Osteoblast (primary cell): Measurements from ENCODE around the gene GYPB. TPM values are rescaled to one million over a fixed set of nuclear protein-coding genes. Genes with fewer than 3 reads are reported as not detected.
"Not testable (repeated sequence)": the region's sequence is repeated elsewhere in the genome, so short reads cannot be mapped to it uniquely, and the experiment has no call there.

Source experiments
- DNase-seq: peaks from one replicate; pipeline ENCODE4 v3.0.0; 2011; ENCODE audit warnings: low spot score, mixed read lengths; ENCODE audit not compliant: insufficient read length; ENCODE audit errors: missing footprints
- H2AFZ ChIP-seq: 2 replicates; pipeline ENCODE4 v1.6.0; 2011; ENCODE audit warnings: mild to moderate bottlenecking, low read length
- H3K27ac ChIP-seq: 2 replicates; pipeline ENCODE4 v1.5.1; 2011; ENCODE audit warnings: mild to moderate bottlenecking, low read depth, low read length, moderate library complexity
- H3K27me3 ChIP-seq: 2 replicates; pipeline ENCODE4 v1.6.0; 2012; ENCODE audit warnings: mild to moderate bottlenecking, control low read depth, inconsistent platforms, low read length, moderate library complexity; ENCODE audit not compliant: insufficient read depth
- H3K36me3 ChIP-seq: 2 replicates; pipeline ENCODE4 v1.5.1; 2011; ENCODE audit warnings: mild to moderate bottlenecking, low read length, control low read depth, moderate library complexity; ENCODE audit not compliant: insufficient read depth
- H3K4me1 ChIP-seq: 2 replicates; pipeline ENCODE4 v1.5.1; 2011; ENCODE audit warnings: mild to moderate bottlenecking, low read length, control low read depth, moderate library complexity; ENCODE audit not compliant: insufficient read depth
- H3K4me2 ChIP-seq: 2 replicates; pipeline ENCODE4 v1.6.0; 2011; ENCODE audit warnings: mild to moderate bottlenecking, low read length; ENCODE audit not compliant: insufficient read depth
- H3K4me3 ChIP-seq: fragments of 200-600 bp; sonication (generic); 3 replicates; pipeline ENCODE4 v1.5.1; 2012; ENCODE audit warnings: mild to moderate bottlenecking, low read length, inconsistent platforms; ENCODE audit not compliant: insufficient read depth
- H3K79me2 ChIP-seq: 2 replicates; pipeline ENCODE4 v1.6.0; 2012; ENCODE audit warnings: mild to moderate bottlenecking, low read length, control low read depth, inconsistent platforms; ENCODE audit not compliant: insufficient read depth
- H3K9me3 ChIP-seq: 2 replicates; pipeline ENCODE4 v1.5.1; 2011; ENCODE audit warnings: low read depth, low read length, control low read depth
- H4K20me1 ChIP-seq: 2 replicates; pipeline ENCODE4 v1.6.0; 2012; ENCODE audit warnings: mild to moderate bottlenecking, low read length, control low read depth; ENCODE audit not compliant: insufficient read depth
- total RNA-seq: library from RNA; depleted of rRNA; stranded (reverse); fragments of >200 nt; gene quantifications from 2 replicates; pipeline ENCODE4 v1.2.3, GENCODE V29; 2012

GYPB gene
- total RNA-seq, 1 donor = not detected

DNA sequence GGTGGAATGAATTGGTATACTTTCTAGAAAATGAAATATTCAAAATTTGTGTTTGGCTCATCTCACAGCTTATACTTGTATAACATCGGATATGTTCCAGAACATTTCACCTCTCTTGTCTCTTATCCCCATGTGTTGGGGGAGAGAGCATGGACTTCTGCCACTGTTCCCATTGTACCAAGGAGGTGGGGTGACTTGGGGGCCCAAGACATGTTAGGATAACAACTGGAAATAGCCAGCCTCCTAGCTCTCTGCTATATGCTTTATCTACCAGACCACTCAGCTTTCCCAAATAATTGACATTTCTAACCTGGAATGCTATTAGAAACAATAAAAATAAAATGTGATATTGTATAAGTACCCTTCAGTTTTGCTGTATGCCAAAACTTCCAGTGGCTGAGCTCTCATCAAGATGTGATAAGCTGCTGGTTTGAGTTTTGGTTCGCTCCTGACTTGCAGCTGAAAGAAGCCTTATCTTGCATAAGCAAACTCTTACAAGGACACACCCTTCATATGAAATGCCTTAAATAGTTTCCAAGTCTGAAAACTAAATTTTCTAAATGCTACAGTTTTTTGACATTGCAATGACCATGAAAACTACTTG is 12.9 kb downstream of the GYPB start:
- not testable (repeated sequence) for H4K20me1 ChIP-seq, H3K79me2 ChIP-seq, H3K9me3 ChIP-seq, H3K4me3 ChIP-seq, H2AFZ ChIP-seq, H3K36me3 ChIP-seq, DNase-seq, H3K27me3 ChIP-seq, H3K27ac ChIP-seq, H3K4me1 ChIP-seq, H3K4me2 ChIP-seq

DNA sequence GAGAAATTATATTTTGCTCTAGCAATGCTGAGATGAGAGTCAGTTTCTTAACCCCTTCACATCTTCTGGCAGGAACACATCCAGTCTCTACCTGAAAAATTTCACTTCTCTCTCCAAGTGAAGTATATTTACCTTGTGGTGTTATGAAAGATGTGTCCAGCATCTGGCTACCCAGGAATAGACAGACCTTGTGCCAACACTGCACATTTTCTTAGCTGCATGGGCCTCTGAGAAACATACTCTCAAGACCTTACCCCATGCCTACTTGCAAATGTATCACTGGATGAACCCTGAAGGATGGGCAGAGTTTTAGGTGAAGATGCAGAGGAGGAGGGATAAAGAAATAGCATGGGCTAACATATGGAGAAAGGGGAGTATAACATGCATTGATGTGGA is 13.6 kb downstream of the GYPB start:
- not testable (repeated sequence) for H3K4me2 ChIP-seq, H2AFZ ChIP-seq, H3K27ac ChIP-seq, H3K27me3 ChIP-seq, H3K79me2 ChIP-seq, H4K20me1 ChIP-seq, H3K9me3 ChIP-seq, DNase-seq, H3K36me3 ChIP-seq, H3K4me3 ChIP-seq, H3K4me1 ChIP-seq

DNA sequence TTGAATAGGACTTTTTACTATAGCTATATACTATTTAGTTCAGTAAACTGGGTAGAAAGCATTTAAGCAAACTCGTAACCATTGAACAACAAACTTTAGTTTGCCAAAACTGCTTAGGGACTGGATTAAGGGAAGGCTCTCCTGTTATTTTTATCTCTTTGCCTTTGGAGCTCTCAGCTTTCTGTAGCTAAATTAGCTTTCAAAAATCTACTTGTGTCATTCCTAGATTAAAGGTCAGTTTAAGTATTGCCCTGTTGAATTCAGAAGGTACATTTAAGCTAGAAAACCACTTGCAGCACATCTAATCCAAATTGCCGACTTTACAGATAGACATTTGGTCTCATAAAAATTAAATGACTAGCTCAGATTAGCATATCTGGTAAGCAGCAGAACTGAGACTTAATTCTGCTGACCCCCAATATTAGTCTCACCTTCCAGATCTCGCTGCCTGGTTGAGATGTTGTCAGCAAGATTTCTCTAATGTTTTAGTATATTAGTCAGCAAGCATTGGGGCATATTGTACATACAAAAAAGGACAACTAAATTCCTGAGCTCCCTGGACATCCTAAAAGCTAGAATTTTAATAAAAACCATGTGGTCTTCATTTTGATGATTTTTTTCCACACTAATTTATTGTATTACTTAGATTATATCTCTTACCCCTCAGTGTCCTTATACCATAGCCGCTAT is 14.2 kb downstream of the GYPB start:
- H3K4me3 ChIP-seq, H3K4me1 ChIP-seq, H2AFZ ChIP-seq, H4K20me1 ChIP-seq, H3K79me2 ChIP-seq, H3K36me3 ChIP-seq, H3K27me3 ChIP-seq, H3K27ac ChIP-seq, H3K9me3 ChIP-seq, DNase-seq, H3K4me2 ChIP-seq: not testable (repeated sequence)

DNA sequence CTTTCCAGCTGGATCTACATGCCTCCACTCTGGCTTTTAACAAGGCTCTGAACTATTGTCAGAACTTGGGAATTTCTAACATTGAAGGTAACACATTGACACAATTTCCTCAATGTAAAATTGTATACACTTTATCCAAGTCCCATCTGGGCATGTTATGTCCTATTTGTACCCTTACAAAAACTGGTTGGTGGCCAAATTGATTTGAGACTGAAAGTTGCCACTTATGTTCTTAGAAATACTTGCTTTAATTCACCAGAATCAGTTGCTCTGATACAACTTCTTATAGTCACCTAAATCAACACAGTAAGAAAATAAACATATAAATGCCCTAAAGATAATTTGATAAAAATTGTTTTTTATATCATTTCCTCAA is 15.3 kb downstream of the GYPB start:
- H3K79me2 ChIP-seq, DNase-seq, H4K20me1 ChIP-seq, H3K27ac ChIP-seq, H3K4me2 ChIP-seq, H2AFZ ChIP-seq, H3K9me3 ChIP-seq, H3K4me3 ChIP-seq, H3K4me1 ChIP-seq, H3K27me3 ChIP-seq, H3K36me3 ChIP-seq: not testable (repeated sequence)

DNA sequence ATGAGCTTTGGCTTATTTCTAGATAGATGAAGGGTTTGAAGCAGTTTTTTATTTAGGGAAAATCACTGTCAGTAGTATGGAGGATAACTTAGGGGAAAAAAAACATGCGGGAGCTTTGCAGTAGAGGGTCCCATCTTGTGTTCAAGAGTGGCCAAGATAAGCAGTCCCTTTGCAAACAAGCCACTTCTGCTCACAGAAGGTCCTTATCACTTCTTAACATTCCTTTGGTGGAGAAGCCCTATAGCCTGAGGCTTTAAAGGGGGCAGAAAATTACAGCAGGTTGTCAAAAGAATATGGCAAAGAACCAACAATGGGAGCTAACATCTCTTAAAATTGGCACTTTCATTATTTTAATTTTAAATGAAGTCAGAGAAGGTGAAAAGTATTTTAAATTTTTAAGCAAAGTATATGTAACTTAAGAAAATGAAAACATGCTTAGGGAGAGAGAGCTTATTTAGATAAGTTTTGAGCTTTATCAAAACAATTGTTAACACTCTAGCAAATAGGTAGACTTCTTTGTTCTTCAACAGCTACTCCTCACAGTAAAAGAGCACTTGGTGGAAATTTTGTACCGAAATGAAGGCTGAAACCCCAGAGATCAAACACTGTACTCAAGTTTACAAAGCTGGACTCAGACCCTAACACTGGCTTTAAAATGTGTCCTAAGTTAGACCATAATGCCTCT is 15.8 kb downstream of the GYPB start:
- not testable (repeated sequence) for H3K4me1 ChIP-seq, H3K79me2 ChIP-seq, H3K4me2 ChIP-seq, H3K27me3 ChIP-seq, H2AFZ ChIP-seq, H3K4me3 ChIP-seq, H3K36me3 ChIP-seq, H3K9me3 ChIP-seq, DNase-seq, H4K20me1 ChIP-seq, H3K27ac ChIP-seq

DNA sequence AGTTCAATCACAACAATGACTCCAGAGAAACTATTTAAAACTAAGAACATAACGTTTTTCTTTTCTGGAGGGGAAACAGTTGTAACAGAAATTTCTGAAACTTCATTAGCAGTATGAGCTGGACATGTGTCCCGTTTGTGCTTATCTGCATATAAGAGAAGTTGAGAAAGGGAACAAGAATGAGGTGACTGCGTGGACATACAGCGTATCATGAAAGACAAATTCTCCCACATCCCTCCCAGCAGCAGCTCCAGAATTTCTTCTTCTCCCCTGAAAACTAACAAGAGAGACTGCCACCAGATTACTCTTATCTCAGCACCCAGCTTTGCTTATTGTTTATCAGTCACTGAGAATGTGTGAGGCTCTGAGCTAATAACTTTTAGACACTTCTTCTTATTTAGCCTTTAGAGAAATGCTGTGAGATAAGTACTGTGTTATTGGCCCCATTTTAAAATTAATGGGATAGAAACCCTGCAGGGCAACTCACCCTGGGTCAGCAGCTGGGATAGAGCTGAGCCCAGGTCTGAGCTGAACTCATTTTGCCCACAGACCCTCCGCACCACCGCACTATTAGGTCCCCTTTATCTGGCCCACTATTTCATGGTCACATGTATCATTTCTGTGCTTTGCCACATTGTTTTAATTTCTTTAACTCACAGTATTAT is 18.7 kb downstream of the GYPB start:
- H3K36me3 ChIP-seq, DNase-seq, H3K4me1 ChIP-seq, H3K27me3 ChIP-seq, H3K9me3 ChIP-seq, H3K4me3 ChIP-seq, H3K79me2 ChIP-seq, H3K27ac ChIP-seq, H3K4me2 ChIP-seq, H2AFZ ChIP-seq, H4K20me1 ChIP-seq: not testable (repeated sequence)

DNA sequence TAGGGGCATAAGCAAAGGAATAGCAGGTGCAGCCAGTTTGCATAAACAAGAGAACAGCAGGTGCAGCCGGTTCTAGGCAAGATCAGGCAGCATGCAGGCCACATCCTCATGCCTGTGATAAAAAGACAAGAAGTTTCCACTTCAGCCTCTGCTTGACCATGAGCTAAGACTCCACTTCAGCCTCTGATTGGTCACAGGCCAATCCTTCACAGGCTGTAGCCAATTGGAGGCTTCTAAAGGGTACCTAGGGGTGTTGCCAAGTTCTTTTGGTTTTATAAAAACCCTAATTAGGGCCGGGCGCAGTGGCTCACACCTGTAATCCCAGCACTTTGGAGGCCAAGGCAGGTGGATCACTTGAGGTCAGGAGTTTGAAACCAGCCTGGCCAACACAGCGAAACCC is 23.0 kb downstream of the GYPB start:
- not testable (repeated sequence) for DNase-seq, H2AFZ ChIP-seq, H3K4me2 ChIP-seq, H3K36me3 ChIP-seq, H3K27me3 ChIP-seq, H4K20me1 ChIP-seq, H3K79me2 ChIP-seq, H3K9me3 ChIP-seq, H3K4me1 ChIP-seq, H3K27ac ChIP-seq, H3K4me3 ChIP-seq

DNA sequence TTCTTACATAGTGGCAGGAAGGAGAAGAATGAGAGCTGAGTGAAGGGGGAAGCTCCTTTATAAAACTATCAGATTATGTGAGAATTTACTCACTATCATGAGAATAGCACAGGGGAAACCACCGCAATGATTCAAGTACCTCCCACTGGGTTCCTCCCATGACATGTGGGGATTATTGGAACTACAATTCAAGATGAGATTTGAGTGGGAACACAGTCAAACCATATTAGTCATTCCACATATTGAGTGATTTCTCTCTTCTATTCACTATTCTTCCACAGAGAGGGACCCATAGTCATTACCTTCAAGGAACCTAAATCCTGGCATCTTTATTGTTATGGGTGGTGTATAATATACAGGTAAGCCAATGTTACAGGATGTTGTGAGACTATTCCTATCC is 27.4 kb downstream of the GYPB start:
- not testable (repeated sequence) for H4K20me1 ChIP-seq, DNase-seq, H2AFZ ChIP-seq, H3K4me1 ChIP-seq, H3K4me3 ChIP-seq, H3K4me2 ChIP-seq, H3K27ac ChIP-seq, H3K36me3 ChIP-seq, H3K79me2 ChIP-seq, H3K27me3 ChIP-seq, H3K9me3 ChIP-seq
